ENCODE data around the gene IL1RAPL2. TPM values are rescaled to one million over a fixed set of nuclear protein-coding genes. Genes with fewer than 3 reads are reported as not detected.

IL1RAPL2 gene
- total and polyA plus RNA-seq, 2 of the 8 experiments (the other 6 are each of a cell fraction or from before 2014, with no cell fraction given) = 0.20 to 1.3 TPM

GRCh38 chrX:105725228-105725627 is 1159.2 kb downstream of the IL1RAPL2 start:
- Histone ChIP-seq H2BK12ac (ENCODE audit: low read depth, low read length) (no peak overlapping the region), H3K23ac (ENCODE audit: insufficient read length) (no peak overlapping the region), H2BK5ac (ENCODE audit: low read depth, low read length) (no peak overlapping the region), H3K27me3 (replicated peaks in 1 of 4; ENCODE audit: control insufficient read depth in 3 of 4, extremely low read depth in 1 of 4, insufficient read depth in 3 of 4, low read length in 3 of 4) (no peaks in the 10 kb centered on the region), H4K20me1 (replicated peaks in 1 of 2; ENCODE audit: control insufficient read depth in 1 of 2, insufficient read depth in 2 of 2, low read length in 2 of 2) (no peaks in the 10 kb centered on the region), H2BK120ac (replicated peaks; ENCODE audit: low read depth, low read length) (no peak overlapping the region), H4K8ac (ENCODE audit: extremely low read depth, insufficient read depth, low read length) (no peak overlapping the region), H4K5ac (ENCODE audit: insufficient read length, low read depth, low read length) (no peak overlapping the region), H3K79me2 (ENCODE audit: control insufficient read depth in 1 of 2, insufficient read depth in 2 of 2, low read length in 2 of 2) (no peaks in the 10 kb centered on the region), H3K9me3 (ENCODE audit: insufficient read depth in 2 of 2, low read depth in 1 of 2, low read length in 1 of 2) (no peaks in the 10 kb centered on the region), H3K14ac (ENCODE audit: insufficient read length) (no peak overlapping the region), H4K91ac (replicated peaks; ENCODE audit: insufficient read length, low read length) (no peak overlapping the region), H2AFZ (ENCODE audit: low read length) (no peak overlapping the region), H3K9ac (replicated peaks in 1 of 4; ENCODE audit: extremely low read depth in 1 of 4, low read depth in 3 of 4, low read length in 3 of 4) (no peak overlapping the region), H2BK20ac (ENCODE audit: low read length) (no peak overlapping the region), H3K36me3 (ENCODE audit: control insufficient read depth in 2 of 4, insufficient read depth in 4 of 4, low read length in 3 of 4) (no peaks in the 10 kb centered on the region), H3K23me2 (ENCODE audit: low read depth, low read length) (no peaks in the 10 kb centered on the region), H3K79me1 (ENCODE audit: low read depth, low read length) (no peaks in the 10 kb centered on the region), H3K4me1 (replicated peaks in 1 of 4; ENCODE audit: control insufficient read depth in 3 of 4, insufficient read depth in 4 of 4, low read length in 3 of 4) (no peaks in the 10 kb centered on the region), H2AK5ac (ENCODE audit: low read depth, low read length) (no peak overlapping the region), H3K4me2 (ENCODE audit: insufficient read depth in 1 of 2, low read depth in 2 of 2, low read length in 2 of 2) (no peak overlapping the region), H3K18ac (ENCODE audit: extremely low read depth, low read length) (no peak overlapping the region), H3K4me3 (ENCODE audit: extremely low read depth in 1 of 4, insufficient read depth in 2 of 4, low read depth in 3 of 4, low read length in 4 of 4) (no peak overlapping the region), H3K27ac (ENCODE audit: low read depth, low read length) (no peak overlapping the region), H3K4ac (replicated peaks; ENCODE audit: insufficient read length, low read depth, low read length) (no peak overlapping the region), H3K56ac (replicated peaks; ENCODE audit: insufficient read length, low read depth, low read length) (no peak overlapping the region), H2BK15ac (ENCODE audit: low read length) (no peak overlapping the region)
- POLR2A ChIA-PET (ENCODE audit: partially characterized antibody) = no interaction called here
- TF ChIP-seq JUND (IDR thresholded peaks at IDR 0.05; ENCODE audit: low read length) (no peak), RXRA (IDR thresholded peaks at IDR 0.05; ENCODE audit: insufficient read depth, low read depth, low read length) (no peak), USF2 (IDR thresholded peaks at IDR 0.05; ENCODE audit: low read length) (no peak), TAF7 (optimal IDR thresholded peaks at IDR 0.05; ENCODE audit: borderline replicate concordance, low read depth, low read length) (no peak), CBX5 (IDR thresholded peaks at IDR 0.05; ENCODE audit: low read depth, low read length) (no peak), GABPA (IDR thresholded peaks at IDR 0.05; ENCODE audit: borderline replicate concordance, insufficient read depth, low read length) (no peak), CHD1 (IDR thresholded peaks at IDR 0.05; ENCODE audit: low read depth, low read length) (no peak), CEBPB (IDR thresholded peaks at IDR 0.05; ENCODE audit: low read depth, low read length) (no peak), NRF1 (IDR thresholded peaks at IDR 0.05; ENCODE audit: low read depth, low read length) (no peak), TEAD4 (IDR thresholded peaks at IDR 0.05; ENCODE audit: low read depth, low read length) (no peak), BCL11A (IDR thresholded peaks at IDR 0.05; ENCODE audit: low read depth in 2 of 2, low read length in 2 of 2) (no peak), BRCA1 (IDR thresholded peaks at IDR 0.05; ENCODE audit: low read depth, low read length) (no peak), KDM5A (IDR thresholded peaks at IDR 0.05; ENCODE audit: low read length) (no peak), RNF2 (IDR thresholded peaks at IDR 0.05; ENCODE audit: borderline replicate concordance, low read depth, low read length, missing control alignments, poor library complexity, severe bottlenecking) (no peak)
- 100% methylated on average over 1 of the region's 1 CpG; no CpG with 5 or more reads in 1 of the 2 experiments for WGBS, 2 experiments (ENCODE audit: extremely low coverage in 1 of 2, insufficient coverage in 1 of 2, insufficient read length in 1 of 2, insufficient replicate concordance in 2 of 2, low coverage in 1 of 2, low lambda C conversion rate in 2 of 2, missing lambda C conversion rate in 1 of 2)
- CTCF ChIA-PET (ENCODE audit: partially characterized antibody) = no interaction called here
- FAIRE-seq (no peak), DNase-seq (ENCODE audit: low read depth in 1 of 2, low spot score in 2 of 2) (no peak)

All from H1 (cell line).